Measurements from ENCODE around the gene TRAPPC6A. TPM values are rescaled to one million over a fixed set of nuclear protein-coding genes. Genes with fewer than 3 reads are reported as not detected.
A peak's percentile ranks its signal among the peaks of the same experiment; 100 is the strongest.
"Not testable (repeated sequence)": the region's sequence is repeated elsewhere in the genome, so short reads cannot be mapped to it uniquely, and the experiment has no call there.

TRAPPC6A gene
- total RNA-seq, 1 donor from 2014 or later = 42.8 TPM

GRCh38 chr19:45121827-45122345, 56.2 kb downstream of the TRAPPC6A start:
- no peak for DNase-seq (ENCODE audit: low spot score in 2 of 2, unreplicated experiment in 2 of 2)
- H3K36me3 Mint-ChIP-seq = no peaks in the 10 kb centered on the region
- H3K9me3 Mint-ChIP-seq = no peaks in the 10 kb centered on the region
- no peak overlapping the region for H3K27ac Mint-ChIP-seq
- no peak for TF ChIP-seq CTCF (IDR thresholded peaks at IDR 0.05; ENCODE audit: unreplicated experiment)
- H3K27me3 Mint-ChIP-seq (ENCODE audit: low read depth) = no peaks in the 10 kb centered on the region
- no peak overlapping the region for H3K4me3 Mint-ChIP-seq
- H3K4me1 Mint-ChIP-seq = peaks cover 44% of the 10 kb centered on the region

- no peak for DNase-seq (ENCODE audit: low spot score in 2 of 2, unreplicated experiment in 2 of 2)
- peaks cover 50% of the 10 kb centered on the region for H3K4me1 Mint-ChIP-seq
- H3K4me3 Mint-ChIP-seq = no peak overlapping the region
- no peak for TF ChIP-seq CTCF (IDR thresholded peaks at IDR 0.05; ENCODE audit: unreplicated experiment)
- H3K27me3 Mint-ChIP-seq (ENCODE audit: low read depth) = no peaks in the 10 kb centered on the region
- no peak overlapping the region for H3K27ac Mint-ChIP-seq
- no peaks in the 10 kb centered on the region for H3K9me3 Mint-ChIP-seq
- no peaks in the 10 kb centered on the region for H3K36me3 Mint-ChIP-seq
Observed at GRCh38 chr19:45119582-45119981, 58.5 kb downstream of the TRAPPC6A start.

DNA sequence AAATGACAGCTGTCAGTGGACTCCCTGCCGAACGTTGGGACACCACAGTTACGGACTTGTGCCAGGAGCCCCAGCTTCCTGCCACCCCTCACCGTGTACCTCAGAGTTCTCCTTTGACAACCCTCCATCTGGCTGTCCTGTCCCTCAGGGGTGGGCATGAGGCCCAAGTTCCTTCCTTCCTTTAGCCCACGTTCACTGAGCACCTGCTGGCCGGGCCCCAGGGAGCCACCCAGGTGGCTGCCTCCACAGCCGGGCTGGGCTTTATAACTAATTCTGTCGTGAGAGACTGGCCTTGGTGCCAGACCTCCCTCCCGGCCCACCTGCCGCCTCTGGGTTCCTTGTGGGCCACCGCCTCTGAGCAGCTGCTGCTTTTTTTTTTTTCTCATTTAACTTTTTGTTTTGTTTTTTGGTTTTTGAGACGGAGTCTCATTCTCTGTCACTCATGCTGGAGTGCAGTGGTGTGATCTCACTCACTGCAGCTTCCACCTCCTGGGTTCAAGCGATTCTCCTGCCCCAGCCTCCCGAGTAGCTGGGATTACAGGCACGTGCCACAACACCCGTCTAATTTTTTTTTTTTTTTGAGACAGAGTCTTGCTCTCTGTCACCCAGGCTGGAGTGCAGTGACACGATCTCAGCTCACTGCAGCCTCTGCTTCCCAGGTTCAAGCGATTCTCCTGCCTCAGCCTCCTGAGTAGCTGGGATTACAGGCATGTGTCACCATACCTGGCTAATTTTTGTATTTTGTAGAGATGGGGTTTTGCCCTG, 59.3 kb downstream of the TRAPPC6A start:
- H3K36me3 Mint-ChIP-seq; H3K9me3 Mint-ChIP-seq; H3K4me3 Mint-ChIP-seq; DNase-seq (ENCODE audit: low spot score in 2 of 2, unreplicated experiment in 2 of 2); H3K27me3 Mint-ChIP-seq (ENCODE audit: low read depth): not testable (repeated sequence)
- peaks cover 47% of the 10 kb centered on the region for H3K4me1 Mint-ChIP-seq
- peak overlapping the region; percentile 43 for H3K27ac Mint-ChIP-seq

- Mint-ChIP-seq H3K9me3 (no peaks in the 10 kb centered on the region), H3K27ac (no peak overlapping the region), H3K27me3 (ENCODE audit: low read depth) (no peaks in the 10 kb centered on the region), H3K4me3 (no peak overlapping the region), H3K36me3 (no peaks in the 10 kb centered on the region), H3K4me1 (peaks cover 47% of the 10 kb centered on the region)
- no peak for TF ChIP-seq CTCF (IDR thresholded peaks at IDR 0.05; ENCODE audit: unreplicated experiment)
- no peak for DNase-seq (ENCODE audit: low spot score in 2 of 2, unreplicated experiment in 2 of 2)
Observed at GRCh38 chr19:45118106-45118505, 59.9 kb downstream of the TRAPPC6A start.

DNA sequence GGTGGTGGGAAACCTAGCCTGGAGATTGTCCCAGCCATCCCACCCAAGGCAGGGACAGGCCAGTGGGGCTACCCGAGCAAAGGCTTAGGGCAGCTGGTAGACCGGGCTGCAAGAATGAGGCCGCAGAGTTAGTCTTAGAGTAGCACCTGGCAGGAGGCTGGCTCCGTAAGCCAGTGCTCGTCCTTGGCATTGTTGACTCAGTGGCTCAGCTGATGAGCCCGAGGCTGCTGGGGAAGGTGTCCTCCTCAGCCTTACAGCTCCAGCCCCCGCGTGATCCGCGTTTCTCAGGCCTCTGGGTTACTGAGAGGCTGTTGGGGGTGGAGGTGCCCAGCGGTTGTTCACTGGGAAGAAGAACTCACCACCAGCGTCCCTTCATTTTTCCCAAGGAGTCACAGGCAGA, 60.4 kb downstream of the TRAPPC6A start:
- no peak for TF ChIP-seq CTCF (IDR thresholded peaks at IDR 0.05; ENCODE audit: unreplicated experiment)
- H3K4me3 Mint-ChIP-seq = no peak overlapping the region
- no peaks in the 10 kb centered on the region for H3K36me3 Mint-ChIP-seq
- H3K27ac Mint-ChIP-seq = no peak overlapping the region
- DNase-seq (ENCODE audit: low spot score in 2 of 2, unreplicated experiment in 2 of 2) = no peak
- peaks cover 47% of the 10 kb centered on the region for H3K4me1 Mint-ChIP-seq
- no peaks in the 10 kb centered on the region for H3K9me3 Mint-ChIP-seq
- H3K27me3 Mint-ChIP-seq (ENCODE audit: low read depth) = no peaks in the 10 kb centered on the region

DNA sequence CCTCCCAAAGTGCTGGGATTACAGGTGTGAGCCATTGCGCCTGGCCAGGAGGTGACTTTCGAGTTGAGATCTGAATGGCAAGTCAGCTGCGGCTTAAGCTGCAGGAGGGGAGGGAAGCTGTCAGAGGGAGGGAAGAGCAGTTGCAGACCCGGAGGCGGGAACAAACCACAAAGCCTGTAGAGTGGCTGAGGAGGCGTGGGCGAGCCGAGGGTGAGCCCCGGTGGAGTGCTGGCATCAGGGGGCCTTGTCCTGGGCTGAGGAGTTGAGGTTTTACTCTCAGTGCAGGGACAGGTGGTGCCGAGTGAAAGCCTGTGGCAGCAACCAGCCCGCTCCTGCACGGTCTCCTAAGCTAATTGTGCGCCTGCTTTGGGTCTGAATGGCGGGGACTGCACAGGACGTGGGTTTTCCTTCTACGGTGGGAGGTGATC, 60.9 kb downstream of the TRAPPC6A start:
- Mint-ChIP-seq H3K4me1 (peaks cover 42% of the 10 kb centered on the region), H3K27me3 (ENCODE audit: low read depth) (no peaks in the 10 kb centered on the region), H3K27ac (peak overlapping the region; percentile 56), H3K36me3 (no peaks in the 10 kb centered on the region), H3K4me3 (no peak overlapping the region), H3K9me3 (no peaks in the 10 kb centered on the region)
- no peak for TF ChIP-seq CTCF (IDR thresholded peaks at IDR 0.05; ENCODE audit: unreplicated experiment)
- DNase-seq (ENCODE audit: low spot score in 2 of 2, unreplicated experiment in 2 of 2) = peak in 1 of 2 experiments; percentile 49
